ENCODE measurements around the gene LRP2. TPM values are rescaled to one million over a fixed set of nuclear protein-coding genes. Genes with fewer than 3 reads are reported as not detected.

Gene LRP2
- total RNA-seq, 1 experiment from 2014 or later: 0.59 TPM

DNA sequence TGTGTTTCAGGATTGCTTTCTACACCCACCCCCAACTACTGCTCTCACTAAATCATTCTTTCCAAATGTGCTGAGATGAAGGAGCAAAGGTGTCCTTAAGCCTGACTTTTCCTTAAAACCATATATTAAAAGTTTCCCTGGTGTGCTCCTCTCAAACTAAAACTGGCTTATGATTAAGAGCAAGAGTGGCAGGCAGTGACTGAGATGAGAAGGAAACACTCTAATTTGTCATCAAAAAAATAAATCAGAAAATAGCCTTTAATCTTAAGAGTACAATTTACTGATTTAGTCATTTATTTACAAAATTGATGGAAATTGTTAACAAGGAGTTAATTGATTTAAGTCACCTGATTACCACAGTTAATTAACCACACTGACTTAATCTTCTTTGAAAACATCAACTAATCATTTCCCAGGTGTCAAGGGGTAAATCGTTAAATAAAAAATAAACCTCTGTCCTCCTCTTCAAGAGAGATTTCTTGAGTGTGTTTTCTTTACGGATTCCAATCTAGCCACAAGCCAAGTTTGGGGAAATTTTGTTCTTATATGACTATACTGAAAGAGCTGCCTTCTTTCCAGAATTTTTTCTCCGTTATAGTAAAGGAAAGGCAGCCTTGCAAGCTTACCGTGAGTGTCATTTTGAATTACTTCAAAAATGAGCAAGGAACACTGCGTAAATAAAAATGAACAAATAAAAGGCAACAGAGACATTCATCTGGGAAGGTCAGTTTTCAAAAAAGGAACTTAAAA is 17.4 kb downstream of the LRP2 start (continued):
- TF ChIP-seq IRF1 (CRISPR knock-in tag; IDR thresholded peaks at IDR 0.05): no peak
- no peak for TF ChIP-seq ZNF512 (CRISPR knock-in tag; IDR thresholded peaks at IDR 0.05; ENCODE audit: borderline replicate concordance)
- TF ChIP-seq USF1 (CRISPR knock-in tag; IDR thresholded peaks at IDR 0.05): no peak

- no peaks in the 10 kb centered on the region for H3K36me3 Mint-ChIP-seq
- no peak for DNase-seq (ENCODE audit: low spot score)
- no peak overlapping the region for H3K27ac Mint-ChIP-seq
- no peaks in the 10 kb centered on the region for H3K9me3 Mint-ChIP-seq
- ATAC-seq: no peak
- ChIA-PET POLR2A (no interaction called here), CTCF (no interaction called here)
- H3K27me3 Mint-ChIP-seq (ENCODE audit: low read depth): no peaks in the 10 kb centered on the region; the same call in 1 of the 2 replicates
- no peak overlapping the region for H3K4me3 Mint-ChIP-seq
- no peaks in the 10 kb centered on the region for H3K4me1 Mint-ChIP-seq
- no peak for TF ChIP-seq NFYB (CRISPR knock-in tag; conservative IDR thresholded peaks at IDR 0.05; ENCODE audit: low read depth)
- TF ChIP-seq, protein P1, sequence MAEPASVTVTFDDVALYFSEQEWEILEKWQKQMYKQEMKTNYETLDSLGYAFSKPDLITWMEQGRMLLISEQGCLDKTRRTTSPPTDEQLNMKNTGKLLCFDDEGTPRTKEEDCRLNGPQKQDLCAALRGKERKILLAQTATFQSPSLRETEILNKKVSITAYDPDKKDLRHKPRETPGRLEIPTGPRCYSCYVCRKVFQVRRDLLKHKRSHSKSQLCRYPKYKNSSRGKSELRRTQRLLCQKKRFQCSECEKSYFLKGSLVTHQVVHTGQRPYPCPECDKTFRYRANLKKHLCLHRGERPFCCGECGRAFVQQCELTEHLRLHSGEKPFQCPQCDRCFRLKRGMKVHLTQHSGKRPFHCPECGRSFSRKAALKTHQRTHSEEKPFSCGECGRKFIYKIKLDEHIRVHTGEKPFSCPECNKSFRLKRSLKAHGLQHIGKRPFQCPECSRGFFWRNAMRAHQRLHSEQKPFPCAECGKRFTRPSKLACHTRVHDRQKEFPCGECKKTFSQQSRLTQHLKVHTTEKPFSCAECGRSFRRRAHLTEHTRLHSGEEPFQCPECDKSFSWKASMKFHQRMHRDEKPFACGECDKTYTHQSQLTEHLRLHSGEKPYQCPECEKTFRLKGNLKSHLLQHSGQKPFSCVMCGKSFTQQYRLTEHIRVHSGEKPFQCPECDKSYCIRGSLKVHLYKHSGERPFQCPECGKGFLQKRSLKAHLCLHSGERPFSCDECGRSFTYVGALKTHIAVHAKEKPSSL (CRISPR knock-in tag; conservative IDR thresholded peaks at IDR 0.05): no peak
- no peak for TF ChIP-seq IRF1 (CRISPR knock-in tag; IDR thresholded peaks at IDR 0.05)
- TF ChIP-seq KAT7 (CRISPR knock-in tag; IDR thresholded peaks at IDR 0.05; ENCODE audit: borderline replicate concordance): no peak
- no peak for TF ChIP-seq ZNF671 (CRISPR knock-in tag; IDR thresholded peaks at IDR 0.05)
- TF ChIP-seq TP53 (CRISPR knock-in tag; IDR thresholded peaks at IDR 0.05): no peak
- no peak for TF ChIP-seq ELF4 (CRISPR knock-in tag; IDR thresholded peaks at IDR 0.05; ENCODE audit: low read depth)
- TF ChIP-seq, protein P2, sequence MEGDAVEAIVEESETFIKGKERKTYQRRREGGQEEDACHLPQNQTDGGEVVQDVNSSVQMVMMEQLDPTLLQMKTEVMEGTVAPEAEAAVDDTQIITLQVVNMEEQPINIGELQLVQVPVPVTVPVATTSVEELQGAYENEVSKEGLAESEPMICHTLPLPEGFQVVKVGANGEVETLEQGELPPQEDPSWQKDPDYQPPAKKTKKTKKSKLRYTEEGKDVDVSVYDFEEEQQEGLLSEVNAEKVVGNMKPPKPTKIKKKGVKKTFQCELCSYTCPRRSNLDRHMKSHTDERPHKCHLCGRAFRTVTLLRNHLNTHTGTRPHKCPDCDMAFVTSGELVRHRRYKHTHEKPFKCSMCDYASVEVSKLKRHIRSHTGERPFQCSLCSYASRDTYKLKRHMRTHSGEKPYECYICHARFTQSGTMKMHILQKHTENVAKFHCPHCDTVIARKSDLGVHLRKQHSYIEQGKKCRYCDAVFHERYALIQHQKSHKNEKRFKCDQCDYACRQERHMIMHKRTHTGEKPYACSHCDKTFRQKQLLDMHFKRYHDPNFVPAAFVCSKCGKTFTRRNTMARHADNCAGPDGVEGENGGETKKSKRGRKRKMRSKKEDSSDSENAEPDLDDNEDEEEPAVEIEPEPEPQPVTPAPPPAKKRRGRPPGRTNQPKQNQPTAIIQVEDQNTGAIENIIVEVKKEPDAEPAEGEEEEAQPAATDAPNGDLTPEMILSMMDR (IDR thresholded peaks at IDR 0.05): no peak
- TF ChIP-seq ESRRA (CRISPR knock-in tag; IDR thresholded peaks at IDR 0.05; ENCODE audit: borderline replicate concordance): no peak
- no peak for TF ChIP-seq ATF2 (CRISPR knock-in tag; IDR thresholded peaks at IDR 0.05; ENCODE audit: borderline replicate concordance, low read depth)
These were observed 19.1 kb downstream of the LRP2 start for GRCh38 chr2:169343202-169343601.

All from WTC11 (cell line).